ENCODE data around the gene MRPL17.

MRPL17 gene

GRCh38 chr11:6647836-6648235, 35.3 kb downstream of the MRPL17 start:
- WGBS, 2 donors (ENCODE audit: extremely low coverage in 2 of 2, insufficient read length in 2 of 2, insufficient replicate concordance in 1 of 2), result no CpG with 5 or more reads among the region's 2 CpGs
- no peak overlapping the region for H3K27ac ChIP-seq (replicated peaks; ENCODE audit: low read length)
- no peak overlapping the region for H3K18ac ChIP-seq (ENCODE audit: low read length)

DNA sequence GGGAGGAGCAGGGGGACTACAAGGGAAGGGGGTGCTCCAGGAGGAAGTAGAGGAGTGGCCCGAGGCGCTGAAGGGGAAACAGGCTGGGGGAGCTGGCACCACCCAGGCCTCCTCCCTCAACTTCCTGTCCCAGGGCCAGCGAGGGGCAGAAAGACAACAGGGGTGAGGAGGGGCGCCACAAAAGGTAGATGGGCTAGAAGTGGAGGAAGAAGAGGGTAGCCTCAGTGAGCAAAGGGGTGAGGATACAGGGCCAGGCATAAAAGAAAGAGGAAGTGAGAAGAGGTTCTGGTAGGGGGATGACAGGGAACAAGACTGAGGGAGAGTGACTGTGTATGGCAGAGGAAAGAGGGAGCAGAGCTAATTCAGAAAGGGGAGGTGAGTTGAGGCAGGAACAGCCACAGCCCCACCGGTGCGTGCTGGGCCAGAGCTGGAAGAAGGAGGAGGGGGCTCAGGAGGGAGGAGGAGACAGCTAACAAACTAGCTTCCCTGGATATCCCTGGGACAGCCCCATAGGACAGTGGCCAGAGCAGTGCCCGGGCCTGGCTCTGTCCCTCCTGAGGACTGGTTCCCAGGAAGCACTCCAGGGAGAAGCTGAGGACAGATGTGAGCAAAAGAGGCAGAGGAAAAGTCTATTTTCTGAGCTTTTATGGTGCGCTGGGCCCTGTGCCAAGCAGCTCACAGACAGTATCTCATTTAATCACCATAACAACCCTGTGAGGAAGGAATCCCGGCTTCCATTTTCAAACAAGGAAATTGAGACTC, 36.0 kb downstream of the MRPL17 start:
- Histone ChIP-seq H2BK12ac (ENCODE audit: low read length) (no peak overlapping the region), H3K14ac (ENCODE audit: low read length) (peak overlapping the region; percentile 73), H3K27ac (replicated peaks; ENCODE audit: low read length) (no peak overlapping the region), H3K23ac (ENCODE audit: low read depth, low read length, poor library complexity) (no peak overlapping the region), H3K4ac (ENCODE audit: low read length) (no peak overlapping the region), H2AK5ac (ENCODE audit: low read depth, low read length) (peak overlapping the region; percentile 22), H2BK120ac (ENCODE audit: low read depth, low read length) (no peak overlapping the region), H3K4me3 (ENCODE audit: low read length in 2 of 2) (no peak overlapping the region), H3K18ac (ENCODE audit: low read length) (no peak overlapping the region), H3K9me3 (replicated peaks in 1 of 2; ENCODE audit: control insufficient read depth in 2 of 2, insufficient read depth in 1 of 2, low read depth in 1 of 2, low read length in 2 of 2) (no peaks in the 10 kb centered on the region), H4K8ac (ENCODE audit: low read depth, low read length) (no peak overlapping the region), H2AFZ (ENCODE audit: low read length) (no peak overlapping the region), H3K4me2 (ENCODE audit: insufficient read depth, low read length, poor library complexity, severe bottlenecking) (no peak overlapping the region), H2BK15ac (ENCODE audit: low read length) (no peak overlapping the region), H3K36me3 (replicated peaks in 1 of 2; ENCODE audit: control insufficient read depth in 2 of 2, insufficient read depth in 2 of 2, low read length in 2 of 2) (peaks cover 0 to 70% of the 10 kb centered on the region in 2 donors), H2BK5ac (ENCODE audit: low read length) (no peak overlapping the region), H3K27me3 (ENCODE audit: control insufficient read depth in 3 of 3, insufficient read depth in 3 of 3, low read depth in 1 of 3, low read length in 3 of 3) (peaks cover 0 to 2% (median 0%) of the 10 kb centered on the region in 3 experiments), H3K9ac (ENCODE audit: low read depth, low read length, poor library complexity) (no peak overlapping the region), H3K79me1 (ENCODE audit: low read depth, low read length) (no peaks in the 10 kb centered on the region), H4K91ac (ENCODE audit: low read depth, low read length, poor library complexity) (no peak overlapping the region), H3K4me1 (ENCODE audit: control insufficient read depth in 2 of 2, insufficient read depth in 1 of 2, low read depth in 1 of 2, low read length in 2 of 2) (peaks cover 2 to 6% of the 10 kb centered on the region in 2 donors)
- DNase-seq (ENCODE audit: low spot score), result no peak
- no CpG with 5 or more reads among the region's 9 CpGs for WGBS, 2 donors (ENCODE audit: extremely low coverage in 2 of 2, insufficient read length in 2 of 2, insufficient replicate concordance in 1 of 2)

More at GRCh38 chr11:6647836-6648235, 35.3 kb downstream of the MRPL17 start:
- Histone ChIP-seq H2BK120ac (ENCODE audit: low read depth, low read length) (no peak overlapping the region), H3K27me3 (ENCODE audit: control insufficient read depth in 3 of 3, insufficient read depth in 3 of 3, low read depth in 1 of 3, low read length in 3 of 3) (peaks cover 0 to 2% (median 0%) of the 10 kb centered on the region in 3 experiments), H2BK5ac (ENCODE audit: low read length) (no peak overlapping the region), H2BK15ac (ENCODE audit: low read length) (no peak overlapping the region), H3K9me3 (replicated peaks in 1 of 2; ENCODE audit: control insufficient read depth in 2 of 2, insufficient read depth in 1 of 2, low read depth in 1 of 2, low read length in 2 of 2) (no peaks in the 10 kb centered on the region), H3K79me1 (ENCODE audit: low read depth, low read length) (no peaks in the 10 kb centered on the region), H4K8ac (ENCODE audit: low read depth, low read length) (no peak overlapping the region), H3K14ac (ENCODE audit: low read length) (no peak overlapping the region), H3K4me1 (ENCODE audit: control insufficient read depth in 2 of 2, insufficient read depth in 1 of 2, low read depth in 1 of 2, low read length in 2 of 2) (peaks cover 2 to 6% of the 10 kb centered on the region in 2 donors), H3K4ac (ENCODE audit: low read length) (no peak overlapping the region), H2AFZ (ENCODE audit: low read length) (no peak overlapping the region), H2BK12ac (ENCODE audit: low read length) (no peak overlapping the region), H3K4me2 (ENCODE audit: insufficient read depth, low read length, poor library complexity, severe bottlenecking) (no peak overlapping the region), H3K36me3 (replicated peaks in 1 of 2; ENCODE audit: control insufficient read depth in 2 of 2, insufficient read depth in 2 of 2, low read length in 2 of 2) (peaks cover 0 to 77% of the 10 kb centered on the region in 2 donors), H3K4me3 (ENCODE audit: low read length in 2 of 2) (no peak overlapping the region), H3K9ac (ENCODE audit: low read depth, low read length, poor library complexity) (no peak overlapping the region), H2AK5ac (ENCODE audit: low read depth, low read length) (no peak overlapping the region), H3K23ac (ENCODE audit: low read depth, low read length, poor library complexity) (no peak overlapping the region), H4K91ac (ENCODE audit: low read depth, low read length, poor library complexity) (no peak overlapping the region)
- no peak for DNase-seq (ENCODE audit: low spot score)

DNA sequence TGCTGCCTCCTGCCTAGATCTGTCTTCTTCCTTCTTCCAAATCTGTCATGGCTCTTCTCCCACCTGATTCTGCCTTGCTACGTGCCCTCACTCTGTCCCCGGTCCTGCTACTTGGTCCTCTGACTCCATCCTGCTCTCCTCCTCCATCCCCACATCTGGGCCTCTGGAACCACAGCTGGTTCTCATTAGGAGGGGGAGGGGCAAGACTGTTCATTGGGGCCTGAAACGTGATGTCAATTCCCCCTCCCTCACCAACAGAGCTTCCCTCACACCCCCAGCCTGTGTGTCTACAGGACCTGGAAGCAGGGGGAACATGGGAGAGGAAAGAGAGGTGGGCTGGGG, 36.6 kb downstream of the MRPL17 start:
- Histone ChIP-seq H2BK5ac (ENCODE audit: low read length) (no peak overlapping the region), H4K8ac (ENCODE audit: low read depth, low read length) (no peak overlapping the region), H2BK120ac (ENCODE audit: low read depth, low read length) (no peak overlapping the region), H3K9me3 (replicated peaks in 1 of 2; ENCODE audit: control insufficient read depth in 2 of 2, insufficient read depth in 1 of 2, low read depth in 1 of 2, low read length in 2 of 2) (no peaks in the 10 kb centered on the region), H3K23ac (ENCODE audit: low read depth, low read length, poor library complexity) (no peak overlapping the region), H3K4ac (ENCODE audit: low read length) (no peak overlapping the region), H2BK12ac (ENCODE audit: low read length) (no peak overlapping the region), H4K91ac (ENCODE audit: low read depth, low read length, poor library complexity) (no peak overlapping the region), H3K36me3 (replicated peaks in 1 of 2; ENCODE audit: control insufficient read depth in 2 of 2, insufficient read depth in 2 of 2, low read length in 2 of 2) (peaks cover 0 to 67% of the 10 kb centered on the region in 2 donors), H2AFZ (ENCODE audit: low read length) (no peak overlapping the region), H3K9ac (ENCODE audit: low read depth, low read length, poor library complexity) (no peak overlapping the region), H3K4me3 (ENCODE audit: low read length in 2 of 2) (no peak overlapping the region), H3K4me2 (ENCODE audit: insufficient read depth, low read length, poor library complexity, severe bottlenecking) (no peak overlapping the region), H3K14ac (ENCODE audit: low read length) (no peak overlapping the region), H3K79me1 (ENCODE audit: low read depth, low read length) (no peaks in the 10 kb centered on the region), H3K27ac (replicated peaks; ENCODE audit: low read length) (no peak overlapping the region), H3K4me1 (ENCODE audit: control insufficient read depth in 2 of 2, insufficient read depth in 1 of 2, low read depth in 1 of 2, low read length in 2 of 2) (peaks cover 2 to 6% of the 10 kb centered on the region in 2 donors), H2BK15ac (ENCODE audit: low read length) (no peak overlapping the region), H3K18ac (ENCODE audit: low read length) (no peak overlapping the region), H3K27me3 (ENCODE audit: control insufficient read depth in 3 of 3, insufficient read depth in 3 of 3, low read depth in 1 of 3, low read length in 3 of 3) (peaks cover 0 to 2% (median 0%) of the 10 kb centered on the region in 3 experiments), H2AK5ac (ENCODE audit: low read depth, low read length) (peak overlapping the region; percentile 22)
- no CpG with 5 or more reads among the region's 3 CpGs for WGBS, 2 donors (ENCODE audit: extremely low coverage in 2 of 2, insufficient read length in 2 of 2, insufficient replicate concordance in 1 of 2)
- no peak for DNase-seq (ENCODE audit: low spot score)

DNA sequence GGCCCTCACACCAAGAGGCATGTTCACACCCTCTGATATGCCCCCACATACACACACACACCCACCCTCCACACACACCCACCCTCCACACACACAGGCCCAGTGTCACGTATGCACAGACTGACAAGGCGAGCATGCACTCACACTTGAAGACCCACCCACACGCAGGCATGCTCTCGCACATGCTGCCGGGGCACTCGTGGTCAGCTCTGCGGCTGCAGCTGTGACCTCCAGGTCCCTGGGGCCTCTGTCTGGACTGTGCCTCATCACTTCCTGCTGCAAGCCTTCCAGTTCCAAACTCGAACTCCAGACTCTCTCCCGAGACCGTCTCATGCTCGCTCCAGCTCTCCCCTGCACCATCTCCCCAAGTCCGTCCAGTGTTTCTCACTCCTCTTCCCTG, 37.1 kb downstream of the MRPL17 start:
- Histone ChIP-seq H2BK5ac (ENCODE audit: low read length) (no peak overlapping the region), H3K23ac (ENCODE audit: low read depth, low read length, poor library complexity) (peak overlapping the region; percentile 77), H4K91ac (ENCODE audit: low read depth, low read length, poor library complexity) (no peak overlapping the region), H3K9me3 (replicated peaks in 1 of 2; ENCODE audit: control insufficient read depth in 2 of 2, insufficient read depth in 1 of 2, low read depth in 1 of 2, low read length in 2 of 2) (no peaks in the 10 kb centered on the region), H2AFZ (ENCODE audit: low read length) (no peak overlapping the region), H2BK15ac (ENCODE audit: low read length) (no peak overlapping the region), H3K36me3 (replicated peaks in 1 of 2; ENCODE audit: control insufficient read depth in 2 of 2, insufficient read depth in 2 of 2, low read length in 2 of 2) (peaks cover 0 to 68% of the 10 kb centered on the region in 2 donors), H3K27ac (replicated peaks; ENCODE audit: low read length) (no peak overlapping the region), H3K4me2 (ENCODE audit: insufficient read depth, low read length, poor library complexity, severe bottlenecking) (no peak overlapping the region), H2AK5ac (ENCODE audit: low read depth, low read length) (no peak overlapping the region), H2BK12ac (ENCODE audit: low read length) (no peak overlapping the region), H4K8ac (ENCODE audit: low read depth, low read length) (no peak overlapping the region), H2BK120ac (ENCODE audit: low read depth, low read length) (no peak overlapping the region), H3K4ac (ENCODE audit: low read length) (no peak overlapping the region), H3K4me1 (ENCODE audit: control insufficient read depth in 2 of 2, insufficient read depth in 1 of 2, low read depth in 1 of 2, low read length in 2 of 2) (peaks cover 2 to 6% of the 10 kb centered on the region in 2 donors), H3K14ac (ENCODE audit: low read length) (no peak overlapping the region), H3K79me1 (ENCODE audit: low read depth, low read length) (no peaks in the 10 kb centered on the region), H3K4me3 (ENCODE audit: low read length in 2 of 2) (no peak overlapping the region), H3K9ac (ENCODE audit: low read depth, low read length, poor library complexity) (no peak overlapping the region), H3K18ac (ENCODE audit: low read length) (no peak overlapping the region), H3K27me3 (ENCODE audit: control insufficient read depth in 3 of 3, insufficient read depth in 3 of 3, low read depth in 1 of 3, low read length in 3 of 3) (peaks cover 0 to 2% (median 0%) of the 10 kb centered on the region in 3 experiments)
- no CpG with 5 or more reads among the region's 12 CpGs for WGBS, 2 donors (ENCODE audit: extremely low coverage in 2 of 2, insufficient read length in 2 of 2, insufficient replicate concordance in 1 of 2)
- no peak for DNase-seq (ENCODE audit: low spot score)

Measured in neuronal stem cell (in vitro differentiated cells).